HG03066 (cell line): Measurements from ENCODE around the gene NAP1L4.
"Not testable (repeated sequence)": the region's sequence is repeated elsewhere in the genome, so short reads cannot be mapped to it uniquely, and the experiment has no call there.

ENCODE experiments used
- ATAC-seq: cut with Tn5 transposase; IDR thresholded peaks from one replicate; pipeline ENCODE4 v1.9.1; 2021; ENCODE audit warnings: low read depth; ENCODE audit not compliant: unreplicated experiment

NAP1L4 gene

GRCh38 chr11:2940921-2941821 is 51.0 kb downstream of the NAP1L4 start:
- ATAC-seq = no peak

- no peak for ATAC-seq
These were observed 51.8 kb downstream of the NAP1L4 start for GRCh38 chr11:2940147-2940920.

- ATAC-seq = not testable (repeated sequence)
These were observed 53.4 kb downstream of the NAP1L4 start for GRCh38 chr11:2938458-2939418.

GRCh38 chr11:2937641-2938457 is 54.3 kb downstream of the NAP1L4 start:
- not testable (repeated sequence) for ATAC-seq

- no peak for ATAC-seq
These were observed 57.4 kb downstream of the NAP1L4 start for GRCh38 chr11:2934611-2935239.

GRCh38 chr11:2934021-2934550 is 58.0 kb downstream of the NAP1L4 start:
- no peak for ATAC-seq

GRCh38 chr11:2933375-2934020 is 58.6 kb downstream of the NAP1L4 start:
- ATAC-seq = no peak

GRCh38 chr11:2932850-2933251 is 59.3 kb downstream of the NAP1L4 start:
- ATAC-seq = no peak

- ATAC-seq = no peak
These were observed 60.1 kb downstream of the NAP1L4 start for GRCh38 chr11:2931771-2932738.

GRCh38 chr11:2931420-2931746 is 60.7 kb downstream of the NAP1L4 start:
- no peak for ATAC-seq

GRCh38 chr11:2930704-2931419 is 61.3 kb downstream of the NAP1L4 start:
- peak; percentile 41 for ATAC-seq

- peak; percentile 45 for ATAC-seq
These were observed 62.0 kb downstream of the NAP1L4 start for GRCh38 chr11:2929950-2930703.

GRCh38 chr11:2929531-2929949 is 62.6 kb downstream of the NAP1L4 start:
- ATAC-seq = no peak

- no peak for ATAC-seq
These were observed 63.3 kb downstream of the NAP1L4 start, which contains the start of gene PHLDA2 for GRCh38 chr11:2928605-2929530. Gene PHLDA2 (minus strand): TSS chr11:2929420. CDS start chr11:2929364, 56 bp downstream.
